GM11168 (cell line): ENCODE data around the gene DUS1L.

Source experiments
- in situ Hi-C: fragments of 300-500 bp; cut with MboI; formaldehyde crosslinking; loops from one replicate; pipeline ENCODE4 v1.12.0; 2022; ENCODE audit warnings: low sequenced_read_pairs; ENCODE audit not compliant: unreplicated experiment

DUS1L gene

GRCh38 chr17:82101301-82101715 is 35.7 kb upstream of the DUS1L start:
- in situ Hi-C loops, result no loop called here

GRCh38 chr17:82100502-82101298 is 35.1 kb upstream of the DUS1L start:
- in situ Hi-C loops, result no loop called here

- in situ Hi-C loops, result no loop called here
Observed at GRCh38 chr17:82098939-82099763, 33.5 kb upstream of the DUS1L start.

- in situ Hi-C loops, result no loop called here
Observed at GRCh38 chr17:82098169-82098938, 32.8 kb upstream of the DUS1L start, which contains the start of gene FASN. Gene FASN (minus strand): TSS chr17:82098236. CDS start chr17:82096445, 1,791 bp downstream.

GRCh38 chr17:82097919-82098168 is 32.2 kb upstream of the DUS1L start:
- in situ Hi-C loops, result no loop called here

GRCh38 chr17:82097184-82097918 is 31.7 kb upstream of the DUS1L start:
- in situ Hi-C loops, result no loop called here

- in situ Hi-C loops, result no loop called here
Observed at GRCh38 chr17:82096709-82097183, 31.1 kb upstream of the DUS1L start.

- in situ Hi-C loops, result no loop called here
Observed at GRCh38 chr17:82095777-82096708, 30.4 kb upstream of the DUS1L start.

GRCh38 chr17:82094931-82095776 is 29.6 kb upstream of the DUS1L start:
- in situ Hi-C loops, result no loop called here

- in situ Hi-C loops, result no loop called here
Observed at GRCh38 chr17:82092995-82093751, 27.6 kb upstream of the DUS1L start.

GRCh38 chr17:82092628-82092994 is 27.0 kb upstream of the DUS1L start:
- in situ Hi-C loops, result no loop called here

- in situ Hi-C loops, result no loop called here
Observed at GRCh38 chr17:82092094-82092586, 26.5 kb upstream of the DUS1L start.

GRCh38 chr17:82091264-82092066 is 25.9 kb upstream of the DUS1L start:
- in situ Hi-C loops, result no loop called here

- in situ Hi-C loops, result no loop called here
Observed at GRCh38 chr17:82090549-82091263, 25.1 kb upstream of the DUS1L start.

- in situ Hi-C loops, result no loop called here
Observed at GRCh38 chr17:82089723-82090548, 24.3 kb upstream of the DUS1L start.
